Small intestine (tissue), 7 donors: ENCODE results near the gene DNAI7. TPM values are rescaled to one million over a fixed set of nuclear protein-coding genes. Genes with fewer than 3 reads are reported as not detected.

Source experiments
- DNase-seq, 2 donors: peaks; one replicate each; pipeline versions ENCODE4 v3.0.0 to v3.0.0-alpha.2; 2013
- FAIRE-seq: peaks from 2 replicates; lab custom pipeline; 2012; peaks lifted over from hg19 to GRCh38; lab: Jason Lieb, UNC
- H3K27ac ChIP-seq, 3 donors: one replicate each; pipeline ENCODE4 v1.5.1; 2013; ENCODE audit warnings: low read length in 2 of 3, mild to moderate bottlenecking in 2 of 3, control low read depth in 1 of 3, inconsistent platforms in 1 of 3, low read depth in 1 of 3, moderate library complexity in 1 of 3
- H3K27me3 ChIP-seq, 3 donors: one replicate each; pipeline ENCODE4 v1.6.1; 2013; ENCODE audit warnings: low read length in 3 of 3, inconsistent platforms in 1 of 3; ENCODE audit not compliant: control insufficient read depth in 3 of 3, insufficient read depth in 3 of 3
- H3K36me3 ChIP-seq, 3 donors: one replicate each; pipeline ENCODE4 v1.6.1; 2013; ENCODE audit warnings: low read length in 3 of 3, inconsistent platforms in 1 of 3, low read depth in 1 of 3, mild to moderate bottlenecking in 1 of 3, moderate library complexity in 1 of 3; ENCODE audit not compliant: control insufficient read depth in 3 of 3, insufficient read depth in 2 of 3
- H3K4me1 ChIP-seq, 3 donors: one replicate each; pipeline ENCODE4 v1.6.1; 2013; ENCODE audit warnings: low read length in 2 of 3, inconsistent platforms in 1 of 3, low read depth in 1 of 3, mild to moderate bottlenecking in 1 of 3, moderate library complexity in 1 of 3; ENCODE audit not compliant: control insufficient read depth in 3 of 3, insufficient read depth in 2 of 3
- H3K4me3 ChIP-seq, 3 donors: one replicate each; pipeline ENCODE4 v1.5.1; 2013; ENCODE audit warnings: low read length in 3 of 3, control low read depth in 1 of 3, inconsistent platforms in 1 of 3, low read depth in 1 of 3, mild to moderate bottlenecking in 1 of 3, moderate library complexity in 1 of 3
- H3K9me3 ChIP-seq, 2 donors: one replicate each; pipeline ENCODE4 v1.6.1; 2013; ENCODE audit warnings: low read depth in 1 of 2, low read length in 1 of 2; ENCODE audit not compliant: control insufficient read depth in 2 of 2, insufficient read depth in 1 of 2
- WGBS, 3 donors: extraction: QIAGEN DNeasy Blood & Tissue Kit; methylation state at CpG; one replicate each; pipeline ENCODE4 v1.1.7; 2013; 5-methylcytosine and 5-hydroxymethylcytosine counted together
- polyA plus RNA-seq, 4 donors: library from polyadenylated mRNA; stranded (reverse) in 3 of 4; unstranded in 1 of 4; fragments of 200-250 nt in 3 of 4; fragments of 120-200 nt in 1 of 4; gene quantifications; one replicate each; pipeline versions ENCODE4 v1.2.1 to v1.2.3, GENCODE V29; 2013
- donor health status: healthy with polysubstance abuse.
- donor health status: control.
- donor health status: control.
- donor health status: Bipolar disorder and iron deficiency.
- donor health status: healthy.

Gene DNAI7
- polyA plus RNA-seq, 4 donors: 0.04 to 0.22 TPM; not detected in 2

GRCh38 chr12:25155022-25155576, 39.9 kb downstream of the DNAI7 start:
- Histone ChIP-seq H3K4me3 (no peak overlapping the region), H3K9me3 (no peaks in the 10 kb centered on the region), H3K36me3 (no peaks in the 10 kb centered on the region), H3K27me3 (no peaks in the 10 kb centered on the region), H3K27ac (no peak overlapping the region), H3K4me1 (peaks cover 0 to 4% (median 0%) of the 10 kb centered on the region in 3 donors)
- FAIRE-seq (peak; percentile 39), DNase-seq (peak; percentile 37 to 42)
- 36 to 53% (median 49%) methylated on average over 2 of the region's 2 CpGs for WGBS, 3 donors

GRCh38 chr12:25152055-25152454, 42.9 kb downstream of the DNAI7 start:
- H3K27ac ChIP-seq: no peak overlapping the region
- H3K4me1 ChIP-seq: peaks cover 0 to 4% (median 0%) of the 10 kb centered on the region in 3 donors
- H3K4me3 ChIP-seq: no peak overlapping the region
- FAIRE-seq (no peak), DNase-seq (no peak)
- 63 to 81% (median 67%) methylated on average over 5 of the region's 5 CpGs for WGBS, 3 donors
- H3K36me3 ChIP-seq: no peaks in the 10 kb centered on the region
- H3K9me3 ChIP-seq: no peaks in the 10 kb centered on the region
- H3K27me3 ChIP-seq: no peaks in the 10 kb centered on the region

DNA sequence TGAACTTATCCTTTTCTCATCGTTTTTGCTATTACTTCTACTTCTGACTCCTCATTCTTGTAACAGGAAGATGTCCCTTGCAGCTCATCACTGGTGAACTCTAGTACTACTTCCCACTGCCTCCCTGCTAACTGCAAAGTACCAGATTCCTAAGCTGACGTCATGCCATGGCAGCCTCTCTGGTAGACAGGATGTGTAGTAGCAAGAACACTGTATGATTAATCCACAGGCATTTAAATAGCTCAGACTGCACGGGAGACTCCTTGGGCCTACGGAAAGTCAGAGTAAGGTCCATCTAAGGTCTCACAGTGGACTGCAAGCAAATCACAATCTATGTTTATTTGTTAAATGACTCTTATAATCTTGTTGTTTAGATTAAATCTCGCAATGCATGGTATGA, 43.5 kb downstream of the DNAI7 start:
- no peaks in the 10 kb centered on the region for H3K27me3 ChIP-seq
- H3K4me1 ChIP-seq: peaks cover 0 to 4% (median 0%) of the 10 kb centered on the region in 3 donors
- DNase-seq (peak; percentile 6 to 31), FAIRE-seq (no peak)
- H3K4me3 ChIP-seq: no peak overlapping the region
- H3K27ac ChIP-seq: peak overlapping the region in 1 of 3 donors; percentile 16
- WGBS, 3 donors: 46 to 54% (median 47%) methylated on average over 5 of the region's 5 CpGs
- H3K36me3 ChIP-seq: no peaks in the 10 kb centered on the region
- no peaks in the 10 kb centered on the region for H3K9me3 ChIP-seq

DNA sequence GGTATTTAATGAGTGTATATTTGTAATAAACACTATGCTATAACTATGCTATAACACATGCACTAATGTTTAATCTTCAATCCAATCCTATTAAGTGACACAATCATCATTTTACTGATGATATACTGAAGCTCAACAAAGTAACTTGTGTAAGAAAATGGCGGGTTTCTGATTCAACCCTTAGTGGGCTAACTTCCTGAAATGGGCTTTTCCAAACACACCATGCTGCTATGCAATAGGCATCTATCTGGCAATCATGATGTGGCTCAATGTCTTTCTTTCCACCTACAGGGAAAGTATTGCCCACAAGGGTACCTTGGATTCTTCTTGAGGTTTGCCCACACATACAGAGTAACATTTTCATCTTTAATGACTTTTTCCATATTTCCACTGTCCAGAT, 48.3 kb downstream of the DNAI7 start:
- 94 to 97% (median 96%) methylated on average over 1 of the region's 1 CpG for WGBS, 3 donors
- no peak overlapping the region for H3K27ac ChIP-seq
- FAIRE-seq (no peak), DNase-seq (no peak)
- no peaks in the 10 kb centered on the region for H3K36me3 ChIP-seq
- no peak overlapping the region for H3K4me3 ChIP-seq
- no peaks in the 10 kb centered on the region for H3K9me3 ChIP-seq
- no peaks in the 10 kb centered on the region for H3K27me3 ChIP-seq
- peaks cover 0 to 4% (median 0%) of the 10 kb centered on the region in 3 donors for H3K4me1 ChIP-seq

- peaks cover 0 to 4% of the 10 kb centered on the region in 2 donors for H3K9me3 ChIP-seq
- no peak overlapping the region for H3K4me3 ChIP-seq
- H3K27me3 ChIP-seq: no peaks in the 10 kb centered on the region
- no peaks in the 10 kb centered on the region for H3K36me3 ChIP-seq
- DNase-seq (no peak), FAIRE-seq (no peak)
- no peaks in the 10 kb centered on the region for H3K4me1 ChIP-seq
- no peak overlapping the region for H3K27ac ChIP-seq
- 70 to 82% (median 82%) methylated on average over 6 of the region's 6 CpGs for WGBS, 3 donors
Measured at GRCh38 chr12:25135531-25136154, 59.3 kb downstream of the DNAI7 start.

GRCh38 chr12:25131270-25131669, 63.7 kb downstream of the DNAI7 start:
- no peak overlapping the region for H3K4me3 ChIP-seq
- no peak for FAIRE-seq
- H3K9me3 ChIP-seq: peaks cover 0 to 4% of the 10 kb centered on the region in 2 donors
- no peak overlapping the region for H3K27ac ChIP-seq
- no peaks in the 10 kb centered on the region for H3K4me1 ChIP-seq
- H3K27me3 ChIP-seq: no peaks in the 10 kb centered on the region
- H3K36me3 ChIP-seq: no peaks in the 10 kb centered on the region
- WGBS, 3 donors: 40 to 80% (median 63%) methylated on average over 2 of the region's 2 CpGs
- no peak for DNase-seq

DNA sequence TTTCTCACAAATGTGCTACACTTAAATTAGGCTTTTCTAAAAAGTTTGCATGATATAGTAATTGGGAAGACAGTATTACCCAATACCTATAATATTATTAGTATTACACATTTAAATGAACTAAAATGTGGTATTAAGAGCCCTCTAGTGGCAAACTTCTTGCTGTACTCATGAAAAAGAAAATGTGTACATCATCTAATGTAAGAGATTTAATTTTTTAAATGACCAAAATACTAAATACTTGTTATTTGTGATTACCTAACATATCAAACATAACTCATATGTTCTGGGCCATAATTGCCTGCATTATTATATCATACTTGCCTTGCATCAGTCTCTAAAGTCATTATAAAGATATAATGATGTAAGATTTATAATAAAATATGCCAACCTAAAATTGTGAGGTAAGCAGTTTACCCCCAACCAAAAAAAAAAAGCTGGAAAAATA, 64.2 kb downstream of the DNAI7 start:
- no peak overlapping the region for H3K27ac ChIP-seq
- FAIRE-seq (peak; percentile 80), DNase-seq (peak; percentile 22 to 24)
- H3K36me3 ChIP-seq: no peaks in the 10 kb centered on the region
- H3K9me3 ChIP-seq: no peaks in the 10 kb centered on the region
- H3K4me3 ChIP-seq: no peak overlapping the region
- H3K27me3 ChIP-seq: no peaks in the 10 kb centered on the region
- no peaks in the 10 kb centered on the region for H3K4me1 ChIP-seq

DNA sequence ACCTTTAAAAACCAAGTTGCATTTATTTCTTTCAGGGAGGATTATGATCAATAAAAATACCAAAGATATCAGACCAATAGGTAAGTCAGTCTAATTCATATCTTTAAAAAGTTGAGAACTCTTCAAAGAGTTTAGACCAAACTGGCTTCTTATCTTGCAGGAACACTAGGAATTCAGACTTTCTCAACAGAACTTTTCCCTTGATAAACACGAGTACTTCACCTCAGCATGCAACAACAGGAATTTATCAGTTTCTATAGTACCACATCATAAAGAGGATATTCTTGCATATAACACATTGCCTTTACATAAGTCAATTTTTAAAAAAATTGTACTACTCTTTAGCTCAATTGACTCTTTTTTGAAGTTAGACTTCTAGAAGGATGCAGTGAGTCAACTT, 68.2 kb downstream of the DNAI7 start:
- Histone ChIP-seq H3K4me1 (no peaks in the 10 kb centered on the region), H3K4me3 (no peak overlapping the region), H3K27ac (no peak overlapping the region), H3K9me3 (no peaks in the 10 kb centered on the region), H3K27me3 (no peaks in the 10 kb centered on the region), H3K36me3 (no peaks in the 10 kb centered on the region)
- 7 to 66% (median 33%) methylated on average over 1 of the region's 1 CpG for WGBS, 3 donors
- DNase-seq: no peak
- no peak for FAIRE-seq

GRCh38 chr12:25126101-25126500, 68.9 kb downstream of the DNAI7 start:
- Histone ChIP-seq H3K9me3 (no peaks in the 10 kb centered on the region), H3K36me3 (no peaks in the 10 kb centered on the region), H3K4me1 (no peaks in the 10 kb centered on the region), H3K27ac (no peak overlapping the region), H3K4me3 (no peak overlapping the region), H3K27me3 (no peaks in the 10 kb centered on the region)
- FAIRE-seq: no peak
- DNase-seq: no peak
